Stomach (tissue), 9 donors: ENCODE measurements around the gene SSBP4. TPM values are rescaled to one million over a fixed set of nuclear protein-coding genes. Genes with fewer than 3 reads are reported as not detected.

Source experiments
- DNase-seq, 2 donors: peaks; one replicate each; pipeline versions ENCODE4 v3.0.0 to v3.0.0-alpha.2; 2013 to 2019
- H3K27ac ChIP-seq, 5 donors: fragments of 200-600 bp in 4 of 5; sonication (generic) in 4 of 5; one replicate each; pipeline ENCODE4 v1.5.1; 2013 to 2019; ENCODE audit warnings: mild to moderate bottlenecking in 1 of 5, moderate library complexity in 1 of 5
- H3K27me3 ChIP-seq, 3 donors: fragments of 200-600 bp; sonication (generic); one replicate each; pipeline ENCODE4 v1.5.1; 2017 to 2019; ENCODE audit warnings: mixed run types in 1 of 3
- H3K36me3 ChIP-seq, 4 donors: fragments of 200-600 bp; sonication (generic); 1 replicate in 3 of 4; 2 replicates in 1 of 4; pipeline ENCODE4 v1.5.1; 2016 to 2019
- H3K4me1 ChIP-seq, 4 donors: fragments of 200-600 bp; sonication (generic); one replicate each; pipeline ENCODE4 v1.5.1; 2016 to 2019
- H3K4me3 ChIP-seq, 4 donors: fragments of 200-600 bp; sonication (generic) in 3 of 4; one replicate each; pipeline ENCODE4 v1.5.1; 2016 to 2019; ENCODE audit warnings: mild to moderate bottlenecking in 1 of 4
- H3K9me3 ChIP-seq, 4 donors: fragments of 200-600 bp; sonication (generic); one replicate each; pipeline ENCODE4 v1.5.1; 2016 to 2019
- EP300 ChIP-seq: sonication (generic); formaldehyde crosslinking; IDR thresholded peaks from one replicate; pipeline ENCODE4 v1.6.1; 2017; ENCODE audit warnings: antibody characterized with exemption
- POLR2A ChIP-seq, 4 donors: fragments of 450-650 bp; IDR thresholded peaks; one replicate each; pipeline ENCODE4 v1.6.1; 2016; ENCODE audit warnings: antibody characterized with exemption in 4 of 4, control low read depth in 2 of 4, mild to moderate bottlenecking in 1 of 4, moderate library complexity in 1 of 4
- POLR2AphosphoS5 ChIP-seq, 3 donors: sonication (generic); formaldehyde crosslinking; IDR thresholded peaks; one replicate each; pipeline ENCODE4 v1.6.1; 2016; ENCODE audit warnings: antibody characterized with exemption in 3 of 3
- WGBS, 5 donors: extraction: QIAGEN DNeasy Blood & Tissue Kit in 3 of 5; methylation state at CpG; one replicate each; pipeline versions ENCODE4 v1.1.5 to v1.1.7; 2013 to 2018; 5-methylcytosine and 5-hydroxymethylcytosine counted together
- intact Hi-C: fragments of 100-400 bp; cut with DNase I; formaldehyde crosslinking; loops from one replicate; pipeline ENCODE4 v1.15.1; 2023; ENCODE audit warnings: low total_unique reads
- polyA plus RNA-seq, 3 donors: library from polyadenylated mRNA; stranded (reverse); fragments of 200-250 nt; gene quantifications; one replicate each; pipeline ENCODE4 v1.2.3, GENCODE V29; 2013
- total RNA-seq, 5 donors: library from RNA; depleted of rRNA; stranded (reverse); fragments of >200 nt; gene quantifications; one replicate each; pipeline versions ENCODE4 v1.1.0 to v1.2.3, GENCODE V29; 2014 to 2016
- TF ChIP-seq, protein P1 (sequence below), 7 experiments: fragments of 450-650 bp in 4 of 7; fragments of 200-600 bp in 3 of 7; sonication (generic) in 3 of 7; IDR thresholded peaks; one replicate each; pipeline ENCODE4 v1.5.1; 2016 to 2019; ENCODE audit warnings: antibody characterized with exemption in 7 of 7, control low read depth in 2 of 7, mild to moderate bottlenecking in 1 of 7
- donor health status: healthy with polysubstance abuse.
- donor health status: Bipolar disorder and iron deficiency.
- donor health status: healthy.

Gene SSBP4
- total and polyA plus RNA-seq, 8 donors: 22.8 to 253 (median 49.2) TPM

DNA sequence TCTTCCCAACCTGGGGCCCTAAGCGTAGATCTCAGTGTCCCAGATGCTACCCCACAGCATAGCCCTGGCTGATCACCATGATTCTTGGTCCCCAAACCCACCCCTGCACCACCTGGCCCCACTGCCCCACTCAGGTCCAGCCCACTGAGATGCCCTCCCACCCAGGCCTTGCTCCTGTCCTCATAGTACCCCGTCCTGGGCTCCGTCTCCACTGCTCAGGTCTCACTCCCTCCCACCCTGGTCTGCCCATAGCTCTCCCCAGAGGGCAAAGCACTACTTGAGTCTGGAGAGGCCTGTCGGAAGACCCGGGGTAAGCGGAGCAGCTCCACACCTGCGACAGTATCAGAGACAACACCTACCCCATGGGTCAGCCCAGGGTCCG is 54.5 kb downstream of the SSBP4 start:
- Histone ChIP-seq H3K4me1 (peaks cover 49 to 84% (median 69%) of the 10 kb centered on the region in 4 donors), H3K36me3 (peaks cover 3 to 33% (median 28%) of the 10 kb centered on the region in 4 donors), H3K27ac (peak overlapping the region; percentile 6 to 92 (median 61)), H3K4me3 (no peak overlapping the region), H3K9me3 (no peaks in the 10 kb centered on the region), H3K27me3 (no peaks in the 10 kb centered on the region)
- TF ChIP-seq, protein P1, sequence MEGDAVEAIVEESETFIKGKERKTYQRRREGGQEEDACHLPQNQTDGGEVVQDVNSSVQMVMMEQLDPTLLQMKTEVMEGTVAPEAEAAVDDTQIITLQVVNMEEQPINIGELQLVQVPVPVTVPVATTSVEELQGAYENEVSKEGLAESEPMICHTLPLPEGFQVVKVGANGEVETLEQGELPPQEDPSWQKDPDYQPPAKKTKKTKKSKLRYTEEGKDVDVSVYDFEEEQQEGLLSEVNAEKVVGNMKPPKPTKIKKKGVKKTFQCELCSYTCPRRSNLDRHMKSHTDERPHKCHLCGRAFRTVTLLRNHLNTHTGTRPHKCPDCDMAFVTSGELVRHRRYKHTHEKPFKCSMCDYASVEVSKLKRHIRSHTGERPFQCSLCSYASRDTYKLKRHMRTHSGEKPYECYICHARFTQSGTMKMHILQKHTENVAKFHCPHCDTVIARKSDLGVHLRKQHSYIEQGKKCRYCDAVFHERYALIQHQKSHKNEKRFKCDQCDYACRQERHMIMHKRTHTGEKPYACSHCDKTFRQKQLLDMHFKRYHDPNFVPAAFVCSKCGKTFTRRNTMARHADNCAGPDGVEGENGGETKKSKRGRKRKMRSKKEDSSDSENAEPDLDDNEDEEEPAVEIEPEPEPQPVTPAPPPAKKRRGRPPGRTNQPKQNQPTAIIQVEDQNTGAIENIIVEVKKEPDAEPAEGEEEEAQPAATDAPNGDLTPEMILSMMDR (IDR thresholded peaks at IDR 0.05): no peak
- TF ChIP-seq POLR2A (IDR thresholded peaks at IDR 0.05): no peak
- no peak for TF ChIP-seq EP300
- no peak for TF ChIP-seq POLR2AphosphoS5 (IDR thresholded peaks at IDR 0.05)
- 87 to 98% (median 95%) methylated on average over 4 to 8 of the region's 8 CpGs for WGBS, 5 donors
- intact Hi-C loops: no loop called here
- DNase-seq: no peak

DNA sequence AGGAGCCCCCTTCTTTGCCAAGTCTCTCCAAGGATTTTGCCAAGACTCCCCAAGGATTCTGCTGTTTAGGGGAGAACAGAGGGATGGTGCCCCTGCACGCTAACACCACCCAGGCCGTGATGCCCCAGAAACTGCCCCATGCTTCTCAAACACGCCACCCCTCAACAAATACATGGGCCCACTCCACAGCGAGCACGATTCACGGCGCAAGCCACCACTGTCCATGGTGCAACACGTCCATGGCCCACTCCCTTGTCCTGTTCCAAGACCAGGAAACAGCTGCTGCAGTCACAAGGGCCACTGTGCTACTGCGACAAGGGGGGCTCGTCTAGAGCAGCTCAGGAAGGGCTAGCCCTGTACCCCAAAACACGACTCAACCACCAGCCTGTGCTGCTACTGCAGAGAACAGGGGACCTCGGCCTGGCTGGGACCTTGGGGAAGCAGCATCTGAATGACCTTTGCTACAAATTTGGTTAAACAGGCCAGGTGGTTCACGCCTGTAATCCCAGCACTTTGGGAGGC is 55.2 kb downstream of the SSBP4 start:
- peaks cover 49 to 84% (median 69%) of the 10 kb centered on the region in 4 donors for H3K4me1 ChIP-seq
- DNase-seq: no peak
- H3K27me3 ChIP-seq: no peaks in the 10 kb centered on the region
- H3K27ac ChIP-seq: peak overlapping the region; percentile 3 to 92 (median 61)
- peaks cover 3 to 33% (median 26%) of the 10 kb centered on the region in 4 donors for H3K36me3 ChIP-seq
- intact Hi-C loops: no loop called here
- no peak for TF ChIP-seq POLR2AphosphoS5 (IDR thresholded peaks at IDR 0.05)
- TF ChIP-seq EP300: no peak
- TF ChIP-seq, protein P1 (IDR thresholded peaks at IDR 0.05): no peak
- TF ChIP-seq POLR2A (IDR thresholded peaks at IDR 0.05): no peak
- H3K9me3 ChIP-seq: no peaks in the 10 kb centered on the region
- 86 to 92% (median 89%) methylated on average over 12 to 13 of the region's 13 CpGs for WGBS, 5 donors
- H3K4me3 ChIP-seq: no peak overlapping the region

DNA sequence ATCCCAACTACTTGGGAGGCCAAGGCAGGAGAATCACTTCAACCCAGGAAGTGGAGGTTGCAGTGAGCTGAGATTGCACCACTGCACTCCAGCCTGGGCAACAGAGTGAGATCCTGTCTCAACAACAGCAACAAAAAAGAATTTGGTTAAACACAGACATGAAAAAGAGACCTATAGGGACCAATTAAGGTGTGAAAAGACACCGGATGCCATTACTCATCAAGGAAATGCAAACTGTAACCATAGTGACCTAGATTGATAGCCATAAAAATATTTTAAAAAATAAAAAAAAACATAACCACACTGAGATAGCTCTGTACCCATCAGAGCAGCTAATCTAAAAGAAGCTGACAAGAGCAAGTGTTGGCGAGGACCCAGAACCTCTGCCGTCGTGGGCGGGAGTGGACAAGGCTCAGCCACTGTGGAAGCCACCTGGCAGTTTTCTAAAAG is 55.8 kb downstream of the SSBP4 start:
- Histone ChIP-seq H3K36me3 (peaks cover 3 to 31% (median 26%) of the 10 kb centered on the region in 4 donors), H3K9me3 (no peaks in the 10 kb centered on the region), H3K27ac (peak overlapping the region in 4 of 5 donors; percentile 25 to 92 (median 71)), H3K4me3 (no peak overlapping the region), H3K27me3 (no peaks in the 10 kb centered on the region), H3K4me1 (peaks cover 49 to 84% (median 69%) of the 10 kb centered on the region in 4 donors)
- intact Hi-C loops: no loop called here
- no peak for DNase-seq
- WGBS, 5 donors: 60 to 72% (median 63%) methylated on average over 5 of the region's 5 CpGs
- TF ChIP-seq, protein P1 (IDR thresholded peaks at IDR 0.05): no peak
- TF ChIP-seq POLR2AphosphoS5 (IDR thresholded peaks at IDR 0.05) (no peak), POLR2A (IDR thresholded peaks at IDR 0.05) (no peak), EP300 (no peak)

DNA sequence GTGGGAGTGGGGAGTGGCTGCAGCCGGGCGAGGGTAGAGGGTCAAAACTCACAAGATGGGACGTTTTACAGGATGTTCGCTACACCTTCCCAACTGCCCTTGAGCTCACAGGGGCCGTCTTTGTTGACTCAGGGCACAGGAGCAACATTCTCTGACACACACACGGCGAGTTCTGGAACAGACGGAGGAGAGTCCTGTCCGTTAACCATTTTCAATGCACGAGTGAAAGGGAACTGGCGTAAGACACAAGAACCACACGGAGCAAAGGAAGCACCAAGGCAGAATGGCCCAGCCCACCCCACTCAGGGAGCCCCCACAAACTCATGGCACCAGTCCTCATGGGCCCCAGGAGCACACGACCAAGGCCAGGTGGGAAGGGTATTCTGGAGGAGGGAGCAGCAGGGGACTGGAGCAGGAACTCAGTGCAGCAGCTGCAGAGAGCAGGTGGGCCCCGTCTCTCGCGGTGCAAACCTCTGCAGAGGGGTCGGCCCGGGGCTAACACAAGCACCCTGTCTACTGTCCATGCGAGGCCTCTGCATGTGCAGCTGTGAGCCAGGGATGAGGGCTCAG is 56.6 kb downstream of the SSBP4 start:
- H3K9me3 ChIP-seq: no peaks in the 10 kb centered on the region
- peaks cover 50 to 84% (median 70%) of the 10 kb centered on the region in 4 donors for H3K4me1 ChIP-seq
- no peak overlapping the region for H3K4me3 ChIP-seq
- TF ChIP-seq POLR2A (IDR thresholded peaks at IDR 0.05): no peak
- no peak for TF ChIP-seq EP300
- TF ChIP-seq POLR2AphosphoS5 (IDR thresholded peaks at IDR 0.05): no peak
- TF ChIP-seq, protein P1 (IDR thresholded peaks at IDR 0.05): no peak
- no peak for DNase-seq
- no peaks in the 10 kb centered on the region for H3K27me3 ChIP-seq
- H3K36me3 ChIP-seq: peaks cover 2 to 22% (median 19%) of the 10 kb centered on the region in 4 donors
- 55 to 70% (median 59%) methylated on average over 17 to 19 of the region's 19 CpGs for WGBS, 5 donors
- peak overlapping the region; percentile 0 to 92 (median 52) for H3K27ac ChIP-seq
- intact Hi-C loops: no loop called here
